GM18951 (cell line): ENCODE results near the gene FZR1.

Experiments
- POLR2A ChIP-seq: IDR thresholded peaks from 4 replicates; pipeline ENCODE4 v1.6.1; 2011; ENCODE audit warnings: mild to moderate bottlenecking; ENCODE audit not compliant: insufficient read length, insufficient read depth; ENCODE audit errors: extremely low read depth
- in situ Hi-C: fragments of 300-500 bp; cut with MboI; formaldehyde crosslinking; loops from one replicate; pipeline ENCODE4 v1.12.0; 2022; ENCODE audit warnings: low sequenced_read_pairs, mixed read lengths, inconsistent platforms; ENCODE audit not compliant: unreplicated experiment

The FZR1 gene

GRCh38 chr19:3466635-3467034 lies 39.5 kb upstream of the FZR1 start:
- TF ChIP-seq POLR2A = no peak
- in situ Hi-C loops = no loop called here

- in situ Hi-C loops = no loop called here
- TF ChIP-seq POLR2A = no peak
Measured at GRCh38 chr19:3467437-3468198, 38.5 kb upstream of the FZR1 start.

DNA sequence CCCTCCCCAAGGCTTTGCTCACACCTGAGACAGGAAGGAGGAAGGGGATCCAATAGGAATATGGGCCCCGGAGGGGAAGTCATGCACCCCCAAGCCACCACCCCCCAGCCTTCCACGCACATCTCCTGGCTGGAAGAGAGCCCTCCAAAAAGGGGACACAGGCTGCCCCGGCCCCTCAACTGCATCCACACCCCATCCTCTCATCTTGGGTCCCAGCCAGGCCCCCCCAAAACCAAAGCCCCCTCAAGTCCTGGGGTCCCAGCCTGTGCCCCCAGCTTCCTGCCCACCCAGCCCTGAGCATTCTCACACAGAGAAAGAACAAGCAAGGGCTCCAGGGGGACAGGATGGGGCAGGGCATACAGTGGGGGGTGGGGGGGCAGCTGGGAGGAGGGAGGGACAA lies 37.9 kb upstream of the FZR1 start:
- in situ Hi-C loops = no loop called here
- TF ChIP-seq POLR2A = no peak

- in situ Hi-C loops = loop anchor here (5.0 kb wide), 1 partner anchor 143 kb away; no protein-coding TSS in a partner anchor
- no peak for TF ChIP-seq POLR2A
Measured at GRCh38 chr19:3469638-3470499, 36.2 kb upstream of the FZR1 start.

GRCh38 chr19:3470500-3471128 lies 35.5 kb upstream of the FZR1 start:
- in situ Hi-C loops = loop anchor here (5.0 kb wide), 1 partner anchor 143 kb away; no protein-coding TSS in a partner anchor

DNA sequence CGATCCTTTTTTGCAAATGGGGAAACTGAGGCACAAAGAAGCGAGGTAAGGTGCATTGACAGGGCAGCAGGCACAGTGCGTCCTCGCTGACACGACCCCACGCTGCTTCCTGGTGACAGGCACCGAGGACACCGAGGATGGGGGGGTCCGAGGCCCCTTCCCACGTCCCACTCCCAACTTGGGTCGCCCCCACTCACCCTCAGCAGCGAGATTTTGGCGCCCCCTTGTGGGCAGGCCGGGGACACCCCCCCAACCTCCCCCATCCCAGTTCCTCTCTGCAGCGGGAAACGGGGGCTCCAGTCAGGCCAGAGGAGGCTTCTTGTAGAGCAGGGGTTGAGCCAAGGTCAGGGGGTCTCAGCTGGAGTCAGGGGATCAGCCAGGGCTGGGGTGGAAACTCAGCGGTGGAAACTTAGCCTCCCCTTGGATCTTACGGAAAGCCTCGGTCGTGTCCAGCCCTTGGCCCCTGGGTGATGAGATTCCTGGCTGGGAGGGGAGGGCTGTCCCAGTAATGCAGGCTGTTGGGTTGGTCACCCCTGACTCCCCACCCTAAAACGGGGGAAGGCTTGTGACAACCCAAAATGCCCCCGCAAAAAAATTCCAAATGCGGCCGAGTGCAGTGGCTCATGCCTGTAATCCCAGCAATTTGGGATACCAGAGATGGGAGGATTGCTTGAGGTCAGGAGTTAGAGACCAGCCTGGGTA lies 34.0 kb upstream of the FZR1 start:
- no peak for TF ChIP-seq POLR2A
- in situ Hi-C loops = loop anchor here (5.0 kb wide), 1 partner anchor 145 kb away; no protein-coding TSS in a partner anchor

More at GRCh38 chr19:3470500-3471128, 35.5 kb upstream of the FZR1 start:
- no peak for TF ChIP-seq POLR2A

DNA sequence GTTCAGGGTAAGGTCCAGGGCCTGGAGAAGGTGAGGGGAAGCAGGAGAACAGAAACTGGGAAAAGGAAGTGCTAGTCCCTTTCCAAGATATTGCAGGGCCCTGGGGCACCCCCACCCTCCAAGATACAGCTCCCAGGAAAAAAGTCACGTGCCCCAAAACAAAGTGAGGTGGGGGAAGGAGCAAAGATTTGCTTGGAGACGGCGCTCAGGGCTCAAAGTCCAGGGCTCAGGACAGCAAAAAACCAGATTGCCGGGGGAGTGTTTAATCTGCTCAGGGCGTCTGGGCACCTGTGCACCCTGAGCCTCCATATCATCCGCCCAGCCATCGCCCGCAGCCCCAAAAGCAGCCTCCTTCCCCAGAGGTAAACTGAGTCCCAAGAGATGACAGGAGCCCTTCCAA lies 32.1 kb upstream of the FZR1 start:
- in situ Hi-C loops = loop anchor here (5.0 kb wide), 1 partner anchor 147 kb away; no protein-coding TSS in a partner anchor
- TF ChIP-seq POLR2A = no peak

DNA sequence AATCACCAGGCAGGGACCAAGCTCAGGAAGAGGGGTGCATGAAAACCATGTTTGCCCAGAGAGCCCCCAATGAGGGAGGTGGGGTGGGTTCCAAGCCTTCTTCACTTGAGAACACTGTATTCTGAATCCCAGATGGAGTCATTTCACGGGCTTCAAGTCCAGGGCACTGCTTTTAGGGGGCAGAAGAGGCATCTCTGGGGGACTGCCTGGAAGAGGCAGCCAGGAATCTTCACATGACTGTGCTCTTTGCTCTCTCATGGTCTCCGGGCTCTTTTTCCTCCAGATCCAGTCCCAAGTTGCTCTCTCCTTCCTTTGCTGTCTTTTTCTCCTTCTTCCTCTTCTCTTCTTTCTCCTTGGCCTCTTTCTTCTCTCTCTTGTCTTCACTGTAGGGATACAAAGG lies 31.5 kb upstream of the FZR1 start:
- in situ Hi-C loops = loop anchor here (5.0 kb wide), 1 partner anchor 147 kb away; no protein-coding TSS in a partner anchor
- no peak for TF ChIP-seq POLR2A

DNA sequence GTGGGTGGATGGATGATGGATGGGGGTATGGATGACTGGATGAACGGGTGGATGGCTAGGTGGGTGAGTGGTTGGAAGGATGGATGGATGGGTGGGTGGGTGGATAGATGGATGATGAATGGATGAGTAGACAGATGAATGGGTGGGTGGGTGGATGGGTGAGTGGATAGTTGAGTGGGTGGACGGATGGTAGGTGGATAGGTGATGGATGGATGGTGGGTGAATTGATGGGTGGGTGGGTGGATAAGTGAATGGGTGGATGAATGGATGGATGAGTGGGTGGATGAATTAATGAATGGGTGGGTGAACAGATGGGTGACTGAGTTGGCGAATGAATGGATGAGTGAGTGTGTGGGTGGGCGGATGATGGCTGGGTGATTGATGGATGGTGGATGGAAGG lies 30.7 kb upstream of the FZR1 start:
- TF ChIP-seq POLR2A = no peak

DNA sequence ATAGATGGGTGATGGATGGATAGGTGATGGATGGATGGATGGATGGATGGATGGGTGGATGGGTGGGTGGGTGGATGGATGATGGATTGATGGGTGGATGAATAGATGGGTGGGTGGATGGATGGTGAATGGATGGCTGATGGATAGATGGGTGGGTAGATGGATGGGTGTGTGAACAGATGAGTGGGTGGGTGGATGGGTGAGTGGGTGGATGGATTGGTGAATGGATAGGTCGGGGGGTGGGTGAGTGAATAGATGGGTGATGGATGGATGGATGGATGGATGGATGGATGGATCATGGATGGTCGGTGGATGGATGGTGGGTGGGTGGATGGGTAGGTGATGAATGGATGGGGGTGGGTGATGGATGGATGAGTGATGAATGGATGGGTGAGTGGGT lies 29.3 kb upstream of the FZR1 start:
- in situ Hi-C loops = no loop called here
- no peak for TF ChIP-seq POLR2A

More for the DNA sequence above, 30.7 kb upstream of the FZR1 start:
- in situ Hi-C loops = no loop called here

DNA sequence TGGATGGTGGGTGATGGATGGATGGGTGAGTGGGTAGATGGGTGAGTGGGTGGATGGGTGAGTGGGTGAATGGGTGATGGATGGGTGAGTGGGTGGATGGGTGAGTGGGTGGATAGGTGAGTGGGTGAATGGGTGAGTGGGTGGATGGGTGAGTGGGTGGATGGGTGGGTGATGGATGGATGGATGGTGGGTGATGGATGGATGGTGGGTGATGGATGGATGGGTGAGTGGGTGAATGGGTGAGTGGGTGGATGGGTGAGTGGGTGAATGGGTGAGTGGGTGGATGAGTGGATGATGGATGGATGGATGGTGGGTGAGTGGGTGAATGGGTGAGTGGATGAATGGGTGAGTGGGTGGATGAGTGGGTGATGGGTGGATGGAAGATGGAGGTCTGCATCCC lies 28.6 kb upstream of the FZR1 start:
- in situ Hi-C loops = no loop called here
- TF ChIP-seq POLR2A = no peak

GRCh38 chr19:3477951-3478350 lies 28.2 kb upstream of the FZR1 start:
- no peak for TF ChIP-seq POLR2A
- in situ Hi-C loops = no loop called here

DNA sequence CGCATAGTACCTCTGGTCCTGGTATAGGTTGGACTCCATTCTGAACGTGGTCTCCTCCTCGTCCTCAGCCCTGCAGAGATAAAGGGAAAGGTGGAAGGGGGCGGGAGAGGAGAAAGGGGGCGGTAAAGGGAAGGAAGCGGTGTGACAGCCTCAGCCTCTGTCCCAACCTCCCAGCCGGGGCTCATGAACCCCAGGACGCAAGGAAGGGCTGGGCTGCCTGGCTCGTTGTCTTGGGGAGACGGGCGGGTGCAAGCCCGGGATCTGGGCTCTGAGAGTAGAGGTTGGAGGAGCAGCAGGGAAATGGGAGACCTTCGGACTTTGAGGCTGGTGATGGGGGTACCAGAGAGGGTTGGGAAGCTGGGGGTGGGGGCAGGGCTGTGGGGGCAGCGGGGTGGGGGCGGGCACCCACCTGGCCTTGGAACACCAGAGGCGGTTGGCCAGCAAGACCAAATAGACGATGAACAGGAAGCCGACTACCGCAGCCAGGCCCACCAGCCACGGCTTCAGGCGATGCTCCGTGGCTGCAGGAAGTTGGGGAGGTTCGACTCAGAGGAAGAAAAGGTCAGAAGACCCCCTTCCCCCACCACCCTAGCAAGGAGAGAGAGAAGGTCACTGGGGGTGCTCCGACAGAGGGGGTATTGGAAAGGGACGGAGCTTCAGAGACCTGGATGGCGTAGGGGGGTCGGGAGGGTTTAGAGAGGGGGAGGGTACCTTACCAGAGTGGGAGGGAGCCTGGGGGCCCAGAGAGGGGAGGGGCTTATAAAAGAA lies 27.5 kb upstream of the FZR1 start:
- in situ Hi-C loops = no loop called here
- TF ChIP-seq POLR2A = no peak
